NT2/D1 (cell line): ENCODE results near the gene AP1G2.

ENCODE experiments used
- DNase-seq: peaks from one replicate; pipeline ENCODE4 v3.0.0-alpha.2; 2011; ENCODE audit warnings: low read depth, low spot score
- H3K27me3 ChIP-seq: 2 replicates; pipeline ENCODE4 v1.6.0; 2011; ENCODE audit warnings: mild to moderate bottlenecking; ENCODE audit not compliant: insufficient read length, insufficient read depth
- H3K36me3 ChIP-seq: 2 replicates; pipeline ENCODE4 v1.6.1; 2011; ENCODE audit warnings: mild to moderate bottlenecking, low read length, mixed read lengths; ENCODE audit not compliant: insufficient read depth, insufficient read length
- H3K4me1 ChIP-seq: 2 replicates; pipeline ENCODE4 v1.5.1; 2011; ENCODE audit not compliant: insufficient read depth, insufficient read length
- H3K4me3 ChIP-seq: 2 replicates; pipeline ENCODE4 v1.5.1; 2011; ENCODE audit warnings: low read depth; ENCODE audit not compliant: insufficient read length
- H3K9ac ChIP-seq: 2 replicates; pipeline ENCODE4 v1.6.0; 2011; ENCODE audit warnings: low read depth; ENCODE audit not compliant: insufficient read length
- H3K9me3 ChIP-seq: 2 replicates; pipeline ENCODE4 v1.5.1; 2011; ENCODE audit warnings: mild to moderate bottlenecking, low read length; ENCODE audit not compliant: insufficient read depth
- SUZ12 ChIP-seq: IDR thresholded peaks from 2 replicates; pipeline ENCODE4 v1.6.1; 2011; ENCODE audit not compliant: insufficient read length, insufficient read depth; ENCODE audit errors: extremely low read depth
- YY1 ChIP-seq: IDR thresholded peaks from 2 replicates; pipeline ENCODE4 v1.6.1; 2011; ENCODE audit not compliant: insufficient read length, insufficient read depth
- ZNF274 ChIP-seq: IDR thresholded peaks from 2 replicates; pipeline ENCODE4 v1.6.1; 2011; ENCODE audit warnings: mild to moderate bottlenecking, low read depth, low read length

Gene AP1G2

DNA sequence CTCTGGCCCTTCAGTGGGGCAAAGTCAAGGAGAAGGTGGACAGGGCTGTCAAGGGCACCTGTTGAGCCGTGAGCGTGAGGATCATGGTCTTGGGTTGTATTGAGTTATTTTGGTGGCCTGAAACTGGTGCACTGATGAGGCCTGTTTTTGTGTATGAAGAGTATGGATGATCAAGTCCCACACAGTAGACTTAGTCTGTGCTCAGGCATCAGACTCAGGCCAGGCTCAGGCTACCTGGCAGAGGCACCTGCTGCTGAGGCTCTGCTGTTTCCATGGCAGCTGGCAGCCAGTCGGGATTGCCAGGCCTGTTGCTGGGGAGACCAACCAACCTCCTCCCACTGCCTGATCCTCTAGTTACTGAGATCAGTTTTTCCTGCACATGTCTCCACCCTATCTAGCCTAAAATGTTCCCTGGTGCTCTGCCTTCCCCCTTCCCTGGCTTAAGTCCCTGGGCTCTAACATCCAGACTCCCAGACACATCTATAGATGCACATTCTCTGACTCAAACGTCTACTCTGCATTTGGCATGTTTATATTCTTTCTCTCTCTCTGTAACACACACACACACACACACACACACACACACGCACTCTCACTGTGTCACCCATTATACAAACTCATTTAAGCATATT, 5.9 kb upstream of the AP1G2 start:
- Histone ChIP-seq H3K9me3 (no peaks in the 10 kb centered on the region), H3K27me3 (no peaks in the 10 kb centered on the region), H3K4me3 (no peak overlapping the region), H3K9ac (no peak overlapping the region), H3K4me1 (peaks cover 7% of the 10 kb centered on the region), H3K36me3 (no peaks in the 10 kb centered on the region)
- TF ChIP-seq ZNF274 (no peak), SUZ12 (no peak), YY1 (no peak)
- DNase-seq = no peak

- Histone ChIP-seq H3K4me1 (peaks cover 12% of the 10 kb centered on the region), H3K4me3 (no peak overlapping the region), H3K36me3 (no peaks in the 10 kb centered on the region), H3K27me3 (no peaks in the 10 kb centered on the region), H3K9ac (no peak overlapping the region), H3K9me3 (no peaks in the 10 kb centered on the region)
- no peak for DNase-seq
- TF ChIP-seq ZNF274 (no peak), SUZ12 (no peak), YY1 (no peak)
Measured at GRCh38 chr14:23572836-23573235, 5.2 kb upstream of the AP1G2 start.

GRCh38 chr14:23572524-23572828, 4.9 kb upstream of the AP1G2 start:
- Histone ChIP-seq H3K9me3 (no peaks in the 10 kb centered on the region), H3K9ac (no peak overlapping the region)

DNA sequence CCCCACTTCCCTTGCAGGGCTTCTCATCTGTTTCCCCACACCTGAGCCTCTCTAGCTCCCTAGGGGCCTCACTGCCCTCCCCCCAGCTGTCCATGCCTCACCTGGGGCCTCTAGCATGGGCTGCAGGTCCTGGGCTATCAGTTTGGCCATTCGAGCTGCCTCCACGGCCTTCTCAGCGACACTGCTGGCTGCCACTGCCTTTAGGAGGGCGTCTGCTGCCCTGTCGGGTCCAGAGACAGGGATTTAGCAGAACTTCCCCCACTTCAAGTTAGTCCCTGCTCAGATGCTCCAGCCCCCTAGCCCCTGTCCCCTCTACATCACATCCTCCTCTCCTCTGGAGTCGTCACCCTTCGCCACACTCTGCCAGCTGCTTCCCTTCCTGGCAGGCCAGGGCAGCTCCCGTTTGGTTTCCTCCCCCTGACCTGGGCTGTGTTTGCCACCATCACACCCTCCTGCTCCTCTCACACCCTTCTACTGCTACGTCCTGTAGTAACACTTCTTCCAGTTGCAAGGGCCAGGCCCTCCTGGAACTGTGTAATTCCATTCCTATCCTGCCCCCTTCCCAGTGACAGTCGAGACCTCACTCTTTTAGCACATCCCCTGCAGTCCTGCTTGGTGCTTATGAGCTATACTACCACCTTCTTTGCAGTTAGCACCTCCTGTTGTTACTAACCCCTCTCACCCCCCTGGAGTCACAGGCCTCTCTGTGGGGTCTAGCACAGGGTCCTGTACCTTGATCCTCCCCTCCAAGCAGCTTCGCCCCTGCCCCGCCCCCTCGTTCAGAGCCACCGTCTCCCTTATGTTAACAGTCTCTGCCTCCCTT, 4.3 kb upstream of the AP1G2 start:
- Histone ChIP-seq H3K36me3 (no peaks in the 10 kb centered on the region), H3K4me1 (peaks cover 12% of the 10 kb centered on the region), H3K27me3 (no peaks in the 10 kb centered on the region), H3K9ac (peak overlapping the region; percentile 8), H3K4me3 (no peak overlapping the region), H3K9me3 (no peaks in the 10 kb centered on the region)
- DNase-seq = no peak
- TF ChIP-seq SUZ12 = no peak
- no peak for TF ChIP-seq YY1
- TF ChIP-seq ZNF274 = no peak

More at GRCh38 chr14:23572524-23572828, 4.9 kb upstream of the AP1G2 start:
- peaks cover 12% of the 10 kb centered on the region for H3K4me1 ChIP-seq
- H3K36me3 ChIP-seq = no peaks in the 10 kb centered on the region
- no peak overlapping the region for H3K4me3 ChIP-seq
- DNase-seq = no peak
- H3K27me3 ChIP-seq = no peaks in the 10 kb centered on the region
- TF ChIP-seq SUZ12 (no peak), YY1 (no peak), ZNF274 (no peak)

DNA sequence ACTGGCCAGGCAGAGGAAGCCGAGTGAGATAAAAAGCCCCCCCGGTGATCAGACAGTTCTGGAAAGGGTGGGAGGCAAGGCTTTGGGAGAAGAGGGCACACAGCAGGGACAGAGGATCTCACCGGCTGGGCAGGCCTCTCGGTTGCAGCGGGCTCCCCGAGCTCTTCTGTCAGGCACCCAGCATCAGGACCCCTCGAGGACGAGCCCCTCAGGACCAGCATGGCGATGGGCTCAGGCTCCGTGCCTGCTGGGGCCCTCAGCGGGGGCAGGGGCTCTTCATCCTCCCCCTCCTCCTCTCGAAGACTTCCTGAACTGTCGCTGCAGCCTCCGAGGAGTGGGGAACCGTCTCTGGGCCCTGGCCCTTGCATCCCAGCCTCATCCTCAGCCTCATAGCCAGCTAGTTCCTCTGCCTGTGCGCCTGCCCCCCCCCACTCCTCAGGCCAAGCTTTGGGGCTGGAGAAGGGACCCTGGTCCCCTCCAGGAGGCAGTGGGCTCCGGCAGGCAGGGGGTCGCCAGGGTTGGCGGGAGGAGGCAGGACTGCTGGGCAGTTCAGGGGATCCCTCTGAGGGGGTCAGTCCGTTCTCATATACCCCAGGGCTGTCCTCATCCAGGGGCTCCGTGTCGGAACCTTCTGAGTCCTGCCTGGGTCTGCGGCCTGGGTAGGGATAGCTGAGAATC, 3.4 kb upstream of the AP1G2 start:
- peaks cover 19% of the 10 kb centered on the region for H3K4me1 ChIP-seq
- H3K4me3 ChIP-seq = no peak overlapping the region
- no peak for DNase-seq
- H3K27me3 ChIP-seq = no peaks in the 10 kb centered on the region
- no peaks in the 10 kb centered on the region for H3K9me3 ChIP-seq
- H3K36me3 ChIP-seq = peaks cover 7% of the 10 kb centered on the region
- H3K9ac ChIP-seq = no peak overlapping the region
- TF ChIP-seq SUZ12 (no peak), YY1 (no peak), ZNF274 (no peak)

- Histone ChIP-seq H3K9ac (peak overlapping the region; percentile 21), H3K4me1 (peaks cover 19% of the 10 kb centered on the region), H3K36me3 (peaks cover 21% of the 10 kb centered on the region), H3K4me3 (no peak overlapping the region), H3K9me3 (no peaks in the 10 kb centered on the region), H3K27me3 (no peaks in the 10 kb centered on the region)
- TF ChIP-seq SUZ12 (no peak), ZNF274 (no peak)
- DNase-seq = no peak
Measured at GRCh38 chr14:23569443-23570151, 2.0 kb upstream of the AP1G2 start.
